C4-2B (cell line): ENCODE results near the gene ARID4B.
A peak's percentile ranks its signal among the peaks of the same experiment; 100 is the strongest.

Source experiments
- H3K27ac ChIP-seq: fragments of 450-650 bp; 2 replicates; pipeline ENCODE4 v1.5.1; 2017
- CTCF ChIP-seq: fragments of 450-650 bp; conservative IDR thresholded peaks from 2 replicates; pipeline ENCODE4 v1.5.1; 2017; ENCODE audit warnings: mild to moderate bottlenecking
- ZFX ChIP-seq: fragments of 450-650 bp; IDR thresholded peaks from 2 replicates; pipeline ENCODE4 v1.6.1; 2017

The ARID4B gene

GRCh38 chr1:235328271-235329138 lies 526 bp upstream of the ARID4B start, which contains the start of gene GGPS1:
TSS of gene GGPS1 (plus strand) at chr1:235328570. CDS start at chr1:235335265, 6,695 bp downstream.
- TF ChIP-seq CTCF (0 out of 2 replicates have a peak, but pooled peaks have one; percentile 25), ZFX (no peak)

GRCh38 chr1:235326719-235327558 lies 1.0 kb downstream of the ARID4B start:
- TF ChIP-seq ZFX (peak; percentile 84; the same call in 1 of the 2 replicates), CTCF (no peak)
- H3K27ac ChIP-seq: peak overlapping the region; percentile 99

More at GRCh38 chr1:235328271-235329138, 526 bp upstream of the ARID4B start, which contains the start of gene GGPS1:
- peak within 1 kb of the TSS; percentile 99 for H3K27ac ChIP-seq

- no peak overlapping the region for H3K27ac ChIP-seq
- TF ChIP-seq ZFX: no peak
- no peak for TF ChIP-seq CTCF
Observed at GRCh38 chr1:235325854-235326253, 2.1 kb downstream of the ARID4B start.

GRCh38 chr1:235325139-235325538 lies 2.8 kb downstream of the ARID4B start:
- no peak overlapping the region for H3K27ac ChIP-seq
- TF ChIP-seq ZFX (no peak), CTCF (no peak)

GRCh38 chr1:235324296-235324695 lies 3.7 kb downstream of the ARID4B start:
- H3K27ac ChIP-seq: no peak overlapping the region
- no peak for TF ChIP-seq CTCF
- TF ChIP-seq ZFX: no peak

- H3K27ac ChIP-seq: no peak overlapping the region
- TF ChIP-seq ZFX (no peak), CTCF (no peak)
Observed at GRCh38 chr1:235320521-235321179, 7.3 kb downstream of the ARID4B start.
